ENCODE data around the gene JMJD8.
A peak's percentile ranks its signal among the peaks of the same experiment; 100 is the strongest.

JMJD8 gene

DNA sequence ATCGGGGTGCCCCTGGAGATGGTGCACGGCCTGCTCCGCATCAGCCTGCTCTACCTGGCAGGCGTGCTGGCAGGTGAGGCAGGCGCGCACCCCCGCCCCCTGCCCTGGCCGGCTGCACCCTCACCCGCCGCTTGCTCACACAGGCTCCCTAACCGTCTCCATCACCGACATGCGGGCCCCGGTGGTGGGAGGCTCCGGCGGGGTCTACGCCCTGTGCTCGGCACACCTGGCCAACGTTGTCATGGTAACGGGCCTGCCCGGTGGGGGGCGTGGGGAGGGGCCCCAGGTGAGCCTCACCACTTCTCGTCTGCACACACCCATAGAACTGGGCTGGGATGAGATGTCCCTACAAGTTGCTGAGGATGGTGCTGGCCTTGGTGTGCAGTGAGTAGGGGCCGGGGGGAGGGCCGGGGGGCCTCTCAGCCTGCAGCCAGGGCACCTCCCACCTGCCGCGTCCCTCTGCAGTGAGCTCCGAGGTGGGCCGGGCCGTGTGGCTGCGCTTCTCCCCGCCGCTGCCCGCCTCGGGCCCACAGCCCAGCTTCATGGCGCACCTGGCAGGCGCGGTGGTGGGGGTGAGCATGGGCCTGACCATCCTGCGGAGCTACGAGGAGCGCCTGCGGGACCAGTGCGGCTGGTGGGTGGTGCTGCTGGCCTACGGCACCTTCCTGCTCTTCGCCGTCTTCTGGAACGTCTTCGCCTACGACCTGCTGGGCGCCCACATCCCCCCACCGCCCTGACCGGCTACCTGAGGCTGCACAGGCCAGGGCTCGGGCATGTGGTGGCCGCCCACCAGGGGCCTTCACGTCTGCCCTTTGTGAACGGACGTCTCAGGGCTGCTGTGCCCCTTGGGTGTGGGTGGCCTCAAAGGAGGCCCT is 6.6 kb downstream of the JMJD8 start:
- no peak for DNase-seq (ENCODE audit: low spot score)

DNA sequence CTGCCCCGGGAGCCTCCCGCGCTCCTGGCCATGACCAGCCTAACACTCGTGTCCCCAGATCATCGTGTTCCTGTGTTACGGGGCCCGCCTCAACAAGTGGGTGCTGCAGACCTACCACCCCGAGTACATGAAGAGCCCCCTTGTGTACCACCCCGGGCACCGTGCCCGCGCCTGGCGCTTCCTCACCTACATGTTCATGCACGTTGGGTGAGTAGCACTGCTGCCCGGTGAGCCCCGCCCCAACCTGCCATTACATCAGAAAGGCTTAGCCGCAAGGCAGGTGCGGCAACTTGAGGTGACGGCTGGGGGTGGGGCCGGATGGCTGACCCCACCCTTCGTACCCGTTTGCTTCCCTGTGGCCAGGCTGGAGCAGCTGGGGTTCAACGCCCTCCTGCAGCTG is 7.2 kb downstream of the JMJD8 start:
- DNase-seq (ENCODE audit: low spot score): no peak

DNA sequence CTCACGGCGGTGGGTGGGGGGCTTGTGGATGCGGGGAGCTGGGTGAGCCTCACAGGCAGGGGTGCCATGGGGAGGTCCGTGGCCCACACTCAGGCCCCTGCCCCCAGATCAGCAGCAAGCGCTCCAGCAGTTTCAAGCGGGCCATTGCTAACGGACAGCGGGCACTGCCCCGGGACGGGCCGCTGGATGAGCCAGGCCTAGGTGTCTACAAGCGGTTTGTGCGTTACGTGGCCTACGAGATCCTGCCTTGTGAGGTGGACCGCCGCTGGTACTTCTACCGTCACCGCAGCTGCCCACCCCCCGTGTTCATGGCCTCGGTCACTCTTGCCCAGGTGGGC is 7.6 kb downstream of the JMJD8 start:
- DNase-seq (ENCODE audit: low spot score): no peak

DNA sequence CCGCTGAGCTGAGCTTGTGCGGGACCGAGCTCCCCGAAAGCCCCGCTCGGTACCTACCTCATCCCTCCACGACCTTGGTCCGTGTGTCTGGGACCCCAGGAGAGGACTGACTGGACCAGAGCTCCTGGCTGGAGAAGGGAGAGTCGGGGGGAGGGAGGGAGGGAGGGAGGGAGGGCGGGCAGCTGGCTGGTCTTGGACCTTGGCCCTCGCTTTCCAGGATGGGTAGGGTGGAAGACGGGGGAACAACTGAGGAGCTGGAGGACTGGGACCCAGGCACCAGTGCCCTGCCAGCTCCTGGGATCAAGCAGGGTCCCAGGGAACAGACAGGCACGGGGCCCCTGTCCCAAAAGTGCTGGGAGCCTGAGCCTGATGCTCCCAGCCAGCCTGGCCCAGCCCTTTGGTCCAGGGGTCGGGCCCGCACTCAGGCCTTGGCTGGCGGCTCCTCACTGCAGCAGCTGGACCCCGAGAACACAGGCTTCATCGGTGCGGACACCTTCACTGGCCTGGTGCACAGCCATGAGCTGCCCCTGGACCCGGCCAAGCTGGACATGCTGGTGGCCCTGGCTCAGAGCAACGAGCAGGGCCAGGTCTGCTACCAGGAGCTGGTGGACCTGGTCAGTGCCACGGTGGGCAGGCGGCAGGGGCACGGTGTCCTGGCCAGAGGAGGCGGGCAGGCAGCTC is 8.1 kb downstream of the JMJD8 start:
- DNase-seq (ENCODE audit: low spot score): no peak

DNA sequence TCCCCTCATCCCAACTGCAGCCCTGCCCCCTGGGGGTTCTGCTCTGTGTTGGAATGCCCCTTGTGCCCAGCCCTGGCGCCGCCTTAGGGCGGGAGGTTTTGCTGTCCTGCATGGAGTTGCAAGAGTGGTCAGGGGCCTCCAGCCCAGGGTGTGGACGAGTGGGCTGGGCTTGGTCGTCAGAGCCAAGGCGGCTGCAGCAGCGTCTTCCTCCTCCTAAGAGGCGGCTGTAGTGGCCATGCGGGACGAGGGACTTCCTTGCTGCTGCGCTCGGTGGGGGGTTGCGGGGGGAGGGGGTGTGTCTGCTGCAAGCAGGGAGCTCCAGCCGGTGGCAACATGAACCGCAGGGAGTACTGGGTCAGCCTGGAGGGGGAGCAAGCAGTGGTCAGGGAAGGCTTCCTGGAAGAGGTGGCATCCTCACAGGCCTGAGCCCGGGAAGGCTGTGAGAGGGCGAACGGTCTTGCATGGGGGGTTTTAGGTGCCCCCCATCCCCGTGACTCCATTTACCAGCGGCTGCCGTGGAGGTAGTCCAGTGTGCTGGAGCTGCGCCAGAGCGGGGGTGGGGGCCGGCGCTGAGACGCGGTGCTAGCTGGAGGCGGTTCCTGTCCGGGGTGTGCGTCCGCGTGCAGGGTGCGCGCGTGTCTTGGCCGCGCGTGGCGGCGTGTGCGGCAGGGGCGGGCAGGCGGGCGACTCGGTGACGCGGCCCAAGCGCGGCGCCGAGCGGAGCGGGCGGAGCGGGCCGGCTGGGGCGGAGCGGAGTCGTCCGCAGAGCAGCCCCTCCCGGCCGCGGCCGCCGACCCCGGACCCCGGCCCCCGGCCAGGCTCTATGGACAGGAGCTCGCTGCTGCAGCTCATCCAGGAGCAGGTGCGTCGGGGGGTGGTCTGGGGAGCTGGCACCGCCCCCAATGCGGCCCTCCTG is 8.9 kb downstream of the JMJD8 start, which contains the start of gene RHBDL1:
RHBDL1 (plus strand) TSS at position 704 of the 916 bp plus-strand sequence; CDS start at position 824, 120 bp downstream.
- no peak for DNase-seq (ENCODE audit: low spot score)

DNA sequence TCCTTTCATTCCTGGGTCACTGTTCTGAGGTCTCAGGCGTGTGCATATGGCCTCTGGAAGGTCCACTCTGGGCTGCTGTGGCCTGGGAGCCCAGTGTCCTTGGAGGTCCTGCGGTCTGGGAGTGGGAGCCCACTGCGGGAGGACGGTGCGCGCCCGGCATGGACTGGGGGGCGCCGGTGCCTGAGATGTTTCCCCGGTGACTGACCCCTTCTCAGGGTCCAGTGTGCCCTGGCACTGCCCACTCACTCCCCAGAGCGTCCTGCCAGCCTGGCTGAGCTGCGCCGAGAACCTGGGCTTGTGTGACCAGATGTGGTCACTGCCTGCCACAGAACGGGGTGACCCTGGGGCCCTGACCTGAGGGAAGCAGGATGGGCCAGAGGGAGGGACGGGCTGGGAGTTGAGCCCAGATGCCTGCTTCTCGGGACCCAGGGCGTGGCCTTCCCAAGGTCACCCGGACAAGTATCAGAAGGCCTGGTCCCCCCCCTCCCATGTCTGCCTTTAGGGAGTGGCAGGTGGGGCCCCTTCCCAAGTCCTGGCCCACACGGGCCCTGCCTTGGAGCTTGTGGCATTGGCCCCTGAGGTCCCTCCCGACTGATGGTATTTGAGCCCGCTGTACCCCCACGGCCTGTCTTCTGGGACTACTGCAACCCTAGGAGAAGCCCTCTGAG is 9.8 kb downstream of the JMJD8 start:
- DNase-seq (ENCODE audit: low spot score): no peak

DNA sequence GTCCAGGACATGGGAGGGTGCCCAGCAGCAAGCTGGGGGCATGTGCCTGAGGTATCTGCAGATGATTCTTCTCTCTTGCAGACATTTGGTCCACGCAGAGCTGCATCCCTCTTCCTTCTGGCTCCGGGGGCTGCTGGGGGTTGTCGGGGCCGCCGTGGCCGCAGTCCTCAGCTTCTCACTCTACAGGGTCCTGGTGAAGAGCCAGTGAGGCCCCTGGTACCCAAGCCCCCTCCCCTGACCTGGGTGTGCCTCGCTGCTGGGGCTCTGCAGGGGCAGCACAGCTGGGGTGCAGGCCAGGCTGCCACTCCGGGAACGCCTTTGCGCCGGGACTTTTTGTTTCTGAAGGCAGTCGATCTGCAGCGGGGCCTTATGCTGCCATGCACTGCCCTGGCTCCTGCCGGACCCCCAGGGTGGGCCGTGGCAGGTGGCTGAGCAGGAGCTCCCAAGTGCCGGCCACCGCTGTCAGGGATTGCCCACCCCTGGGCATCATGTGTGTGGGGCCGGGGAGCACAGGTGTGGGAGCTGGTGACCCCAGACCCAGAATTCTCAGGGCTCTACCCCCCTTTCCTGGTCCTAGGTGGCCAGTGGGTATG is 10.6 kb downstream of the JMJD8 start:
- no peak for DNase-seq (ENCODE audit: low spot score)

DNA sequence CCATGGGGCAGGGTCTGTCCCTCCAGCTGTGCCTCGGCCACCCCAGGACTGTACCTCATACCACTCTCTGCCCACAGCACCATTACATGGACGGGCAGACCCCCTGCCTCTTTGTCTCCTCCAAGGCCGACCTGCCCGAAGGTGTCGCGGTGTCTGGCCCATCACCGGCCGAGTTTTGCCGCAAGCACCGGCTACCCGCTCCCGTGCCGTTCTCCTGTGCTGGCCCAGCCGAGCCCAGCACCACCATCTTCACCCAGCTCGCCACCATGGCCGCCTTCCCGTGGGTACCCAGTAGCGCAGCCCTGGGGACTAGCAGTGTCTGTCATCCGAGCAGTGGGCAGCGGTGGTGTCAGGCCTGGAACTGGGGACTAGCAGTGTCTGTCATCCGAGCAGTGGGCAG is 11.3 kb downstream of the JMJD8 start:
- DNase-seq (ENCODE audit: low spot score): no peak

- no peak for DNase-seq (ENCODE audit: low spot score)
Measured at GRCh38 chr16:672371-672770, 11.8 kb downstream of the JMJD8 start.

- DNase-seq (ENCODE audit: low spot score): no peak
Measured at GRCh38 chr16:671353-672131, 12.6 kb downstream of the JMJD8 start.

DNA sequence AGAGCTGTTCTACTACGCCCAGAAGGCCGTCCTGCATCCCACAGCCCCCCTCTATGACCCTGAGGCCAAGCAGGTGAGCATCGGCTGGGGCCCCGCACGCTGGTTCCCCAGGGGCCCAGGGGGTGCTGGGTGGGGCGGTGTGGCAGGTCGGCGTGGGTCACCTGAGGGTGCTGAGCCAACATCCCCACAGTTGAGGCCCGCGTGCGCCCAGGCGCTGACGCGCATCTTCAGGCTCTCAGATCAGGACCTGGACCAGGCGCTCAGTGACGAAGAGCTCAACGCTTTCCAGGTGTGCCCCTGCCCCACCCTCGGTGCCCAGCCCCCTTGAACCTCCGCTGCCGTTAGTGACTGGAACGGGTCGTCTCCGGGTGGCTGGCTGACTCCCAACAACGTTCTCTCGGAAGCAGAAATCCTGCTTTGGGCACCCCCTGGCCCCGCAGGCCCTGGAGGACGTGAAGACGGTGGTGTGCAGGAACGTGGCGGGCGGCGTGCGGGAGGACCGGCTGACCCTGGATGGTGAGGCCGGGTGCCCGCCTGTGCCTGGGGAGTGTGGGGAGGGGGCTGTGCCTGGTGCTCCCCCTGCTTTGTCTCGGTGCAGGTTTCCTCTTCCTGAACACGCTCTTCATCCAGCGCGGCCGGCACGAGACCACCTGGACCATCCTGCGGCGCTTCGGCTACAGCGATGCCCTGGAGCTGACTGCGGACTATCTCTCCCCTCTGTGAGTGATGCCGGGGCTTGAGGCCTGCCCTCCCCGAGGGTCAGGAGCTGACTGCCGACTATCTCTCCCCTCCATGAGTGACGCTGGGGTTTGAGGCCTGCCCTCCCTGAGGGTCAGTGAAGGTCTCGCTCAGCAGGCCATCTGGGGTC is 13.4 kb downstream of the JMJD8 start:
- no peak for DNase-seq (ENCODE audit: low spot score)

DNA sequence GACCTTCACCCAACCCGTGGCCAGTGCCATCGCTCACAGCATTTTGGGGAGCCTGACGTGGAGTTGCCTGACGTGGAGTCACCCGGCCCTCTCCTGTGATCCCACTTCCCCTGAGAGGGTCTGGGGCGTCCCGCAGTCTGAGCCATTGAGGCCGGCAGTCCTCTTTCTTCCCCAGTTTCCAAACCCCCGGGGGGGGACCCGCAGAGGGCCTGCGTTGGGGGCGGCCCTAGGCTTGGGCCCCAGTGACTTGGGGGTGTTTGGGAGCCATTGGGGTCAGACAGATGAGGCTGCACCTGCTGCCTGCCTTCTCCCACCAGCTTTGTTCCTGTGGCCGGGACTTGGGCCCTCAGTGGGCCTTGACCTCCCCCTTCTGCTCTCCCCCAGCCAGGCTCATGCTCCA is 14.5 kb downstream of the JMJD8 start:
- no peak for DNase-seq (ENCODE audit: low spot score)

DNA sequence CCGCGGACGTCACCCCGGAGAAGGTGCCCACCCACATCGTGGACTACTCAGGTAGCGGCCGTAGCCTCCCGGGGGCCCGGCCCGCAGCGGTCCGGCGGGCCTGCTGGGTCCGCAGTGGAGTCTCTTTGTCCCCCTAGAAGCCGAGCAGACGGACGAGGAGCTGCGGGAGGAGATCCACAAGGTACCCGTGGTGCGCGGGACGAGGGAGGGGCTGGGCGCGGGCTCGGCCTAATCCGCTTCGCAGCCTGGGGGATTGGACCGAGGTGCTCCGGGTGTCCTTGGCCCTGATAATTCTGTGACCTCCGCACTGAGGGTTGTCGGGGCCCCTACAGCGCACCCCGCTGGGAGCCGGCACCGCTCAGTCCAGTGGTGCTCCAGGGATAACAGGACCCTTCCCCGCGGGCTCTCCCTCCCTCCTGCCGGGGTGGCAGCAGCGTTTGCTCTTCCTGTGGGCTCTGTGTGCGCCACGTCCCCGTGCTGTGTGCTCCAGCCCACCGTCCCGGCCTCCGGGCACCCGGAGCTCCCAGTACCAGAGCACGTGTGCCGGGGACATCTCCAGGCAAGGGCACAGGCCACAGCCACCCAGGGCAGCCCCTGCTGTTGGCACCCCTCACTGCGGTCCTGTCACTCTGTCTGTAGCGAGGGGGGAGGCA is 15.5 kb downstream of the JMJD8 start:
- no peak for DNase-seq (ENCODE audit: low spot score)

GRCh38 chr16:667780-668518 is 16.2 kb downstream of the JMJD8 start, which contains the start of gene RHOT2:
TSS of gene RHOT2 (plus strand) at chr16:668132. CDS start at chr16:668200, 68 bp downstream.
- peak; percentile 95 for DNase-seq (ENCODE audit: low spot score)

DNA sequence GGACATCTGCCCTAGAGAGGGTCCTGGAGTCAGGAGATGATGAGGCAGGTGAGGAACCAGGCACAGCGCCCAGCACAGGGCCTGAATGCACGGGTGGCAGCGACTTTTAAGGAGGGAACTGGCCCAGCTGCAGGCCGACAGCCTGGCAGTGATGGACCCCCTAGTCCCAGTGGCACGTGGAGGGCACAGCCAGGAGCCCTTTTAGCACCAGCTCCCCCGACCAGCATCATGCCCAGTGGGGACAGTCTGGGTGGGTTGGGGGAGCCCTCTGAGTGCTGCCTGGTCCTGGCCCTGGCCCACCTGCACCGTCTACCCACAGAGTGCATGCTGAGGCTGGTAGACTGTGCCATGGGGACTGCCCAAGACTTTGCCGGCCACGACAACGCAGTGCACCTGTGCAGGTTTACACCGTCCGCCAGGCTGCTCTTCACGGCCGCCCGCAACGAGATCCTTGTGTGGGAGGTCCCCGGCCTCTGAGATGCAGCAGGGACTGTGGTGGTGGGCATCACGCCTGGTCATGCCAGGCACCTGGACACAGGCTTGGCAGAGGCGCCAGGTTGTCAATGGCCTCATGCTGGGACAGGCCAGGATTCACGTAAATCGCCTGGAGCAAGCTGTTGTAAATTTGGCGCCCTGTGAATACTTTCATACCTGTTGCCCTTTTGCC is 16.9 kb downstream of the JMJD8 start:
- no peak for DNase-seq (ENCODE audit: low spot score)

- no peak for DNase-seq (ENCODE audit: low spot score)
Measured at GRCh38 chr16:666572-666971, 17.6 kb downstream of the JMJD8 start.

- no peak for DNase-seq (ENCODE audit: low spot score)
Measured at GRCh38 chr16:662597-662996, 21.5 kb downstream of the JMJD8 start.

DNA sequence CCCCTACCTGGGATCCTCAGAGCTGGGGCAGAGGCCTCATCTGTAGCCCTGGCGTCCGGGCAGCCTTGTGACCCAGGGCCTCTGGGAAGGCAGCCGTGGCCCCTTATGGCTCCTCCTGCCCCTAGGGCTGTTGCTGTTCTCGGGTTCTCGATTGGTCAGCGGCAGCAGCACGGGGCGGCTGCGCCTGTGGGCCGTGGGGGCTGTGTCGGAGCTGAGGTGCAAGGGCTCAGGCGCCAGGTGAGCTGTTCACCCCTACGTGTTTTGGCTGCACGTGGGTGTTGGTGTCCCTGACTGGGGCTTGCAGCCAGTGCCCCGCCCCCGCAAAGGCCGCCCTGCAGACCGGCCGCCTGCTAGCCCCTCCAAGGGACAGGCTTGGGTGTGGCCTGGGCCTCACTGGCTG is 22.0 kb downstream of the JMJD8 start:
- no peak for DNase-seq (ENCODE audit: low spot score)
